ENCODE results near the gene YEATS2. TPM values are rescaled to one million over a fixed set of nuclear protein-coding genes. Genes with fewer than 3 reads are reported as not detected.

YEATS2 gene
- total RNA-seq, 3 donors from 2014 or later: 15.6 to 19.3 (median 16.1) TPM

GRCh38 chr3:183762304-183762703 is 64.7 kb downstream of the YEATS2 start:
- no peak for TF ChIP-seq CTCF (IDR thresholded peaks at IDR 0.05)
- Histone ChIP-seq H3K4me1 (ENCODE audit: low read depth) (peaks cover 10% of the 10 kb centered on the region), H3K36me3 (ENCODE audit: low read depth) (no peaks in the 10 kb centered on the region), H3K9me3 (no peaks in the 10 kb centered on the region), H3K4me3 (no peak overlapping the region)
- intact Hi-C loops (cut with DNase I, micrococcal nuclease): no loop called here
- ATAC-seq (no peak), DNase-seq (no peak)

GRCh38 chr3:183764847-183765731 is 67.5 kb downstream of the YEATS2 start:
- Histone ChIP-seq H3K4me1 (ENCODE audit: low read depth) (peaks cover 10% of the 10 kb centered on the region), H3K9me3 (no peaks in the 10 kb centered on the region), H3K4me3 (no peak overlapping the region), H3K36me3 (ENCODE audit: low read depth) (no peaks in the 10 kb centered on the region)
- TF ChIP-seq CTCF (IDR thresholded peaks at IDR 0.05): no peak
- intact Hi-C loops (cut with DNase I, micrococcal nuclease): loop anchor here (5.0 kb wide), 1 partner anchor 298 kb away; no protein-coding TSS in a partner anchor
- peak; percentile 88 for ATAC-seq
- DNase-seq: peak in 1 of 3 donors; percentile 9

GRCh38 chr3:183766107-183766506 is 68.5 kb downstream of the YEATS2 start:
- DNase-seq (no peak), ATAC-seq (no peak)
- H3K4me3 ChIP-seq: no peak overlapping the region
- peaks cover 10% of the 10 kb centered on the region for H3K4me1 ChIP-seq (ENCODE audit: low read depth)
- intact Hi-C loops (cut with DNase I, micrococcal nuclease): loop anchor here (5.0 kb wide), 1 partner anchor 299 kb away; no protein-coding TSS in a partner anchor
- no peaks in the 10 kb centered on the region for H3K9me3 ChIP-seq
- H3K36me3 ChIP-seq (ENCODE audit: low read depth): no peaks in the 10 kb centered on the region
- no peak for TF ChIP-seq CTCF (IDR thresholded peaks at IDR 0.05)

GRCh38 chr3:183766745-183767606 is 69.4 kb downstream of the YEATS2 start:
- H3K36me3 ChIP-seq (ENCODE audit: low read depth): no peaks in the 10 kb centered on the region
- peak; percentile 96 for ATAC-seq
- intact Hi-C loops (cut with DNase I, micrococcal nuclease): loop anchor here (5.0 kb wide), 1 partner anchor 300 kb away; no protein-coding TSS in a partner anchor
- no peak overlapping the region for H3K4me3 ChIP-seq
- DNase-seq: peak in 2 of 3 donors; percentile 65 to 90
- peaks cover 10% of the 10 kb centered on the region for H3K4me1 ChIP-seq (ENCODE audit: low read depth)
- peak; percentile 59 for TF ChIP-seq CTCF (IDR thresholded peaks at IDR 0.05)
- no peaks in the 10 kb centered on the region for H3K9me3 ChIP-seq

- ATAC-seq: no peak
- H3K9me3 ChIP-seq: no peaks in the 10 kb centered on the region
- DNase-seq: no peak
- H3K36me3 ChIP-seq (ENCODE audit: low read depth): no peaks in the 10 kb centered on the region
- H3K4me3 ChIP-seq: no peak overlapping the region
- TF ChIP-seq CTCF (IDR thresholded peaks at IDR 0.05): no peak
- peaks cover 10% of the 10 kb centered on the region for H3K4me1 ChIP-seq (ENCODE audit: low read depth)
- intact Hi-C loops (cut with DNase I, micrococcal nuclease): loop anchor here (5.0 kb wide), 1 partner anchor 301 kb away; no protein-coding TSS in a partner anchor
These were observed 70.5 kb downstream of the YEATS2 start for GRCh38 chr3:183768114-183768513.
